Kidney (tissue), 14 donors: ENCODE results near the gene ATP6V0A4. TPM values are rescaled to one million over a fixed set of nuclear protein-coding genes. Genes with fewer than 3 reads are reported as not detected.
"Not testable (repeated sequence)": the region's sequence is repeated elsewhere in the genome, so short reads cannot be mapped to it uniquely, and the experiment has no call there.

Experiments used
- DNase-seq, 5 donors: peaks; one replicate each; pipeline ENCODE4 v3.0.0-alpha.2; 2013 to 2020
- FAIRE-seq: peaks from 2 replicates; lab custom pipeline; 2012; peaks lifted over from hg19 to GRCh38; lab: Jason Lieb, UNC
- H3K27ac ChIP-seq, 2 donors: one replicate each; pipeline ENCODE4 v1.7.0; 2013; ENCODE audit warnings: low read depth in 2 of 2, low read length in 2 of 2, inconsistent platforms in 1 of 2
- H3K27me3 ChIP-seq: one replicate; pipeline ENCODE4 v1.7.1; 2013; ENCODE audit warnings: low read length, inconsistent platforms; ENCODE audit not compliant: control insufficient read depth, insufficient read depth
- H3K36me3 ChIP-seq, 3 donors: one replicate each; pipeline versions ENCODE4 v1.7.0 to v1.7.1; 2013; ENCODE audit warnings: low read length in 3 of 3, control low read depth in 1 of 3, inconsistent platforms in 1 of 3; ENCODE audit not compliant: insufficient read depth in 3 of 3, control insufficient read depth in 2 of 3
- H3K4me1 ChIP-seq, 3 donors: one replicate each; pipeline versions ENCODE4 v1.7.0 to v1.7.1; 2013; ENCODE audit warnings: low read length in 3 of 3, inconsistent platforms in 1 of 3, low read depth in 1 of 3; ENCODE audit not compliant: control insufficient read depth in 2 of 3, insufficient read depth in 2 of 3
- H3K4me3 ChIP-seq, 3 donors: one replicate each; pipeline versions ENCODE4 v1.7.0 to v1.8.1; 2013; ENCODE audit warnings: low read length in 3 of 3, control low read depth in 1 of 3, inconsistent platforms in 1 of 3
- H3K9ac ChIP-seq, 3 donors: one replicate each; pipeline versions ENCODE4 v1.7.0 to v1.7.1; 2013; ENCODE audit warnings: low read length in 3 of 3, control low read depth in 1 of 3, inconsistent platforms in 1 of 3
- H3K9me3 ChIP-seq, 3 donors: one replicate each; pipeline versions ENCODE4 v1.7.0 to v1.7.1; 2013; ENCODE audit warnings: low read length in 3 of 3, control low read depth in 1 of 3, inconsistent platforms in 1 of 3; ENCODE audit not compliant: control insufficient read depth in 2 of 3, insufficient read depth in 1 of 3
- intact Hi-C: fragments of 100-400 bp; cut with DNase I; formaldehyde crosslinking; loops from one replicate; pipeline ENCODE4 v1.11.1; 2022
- polyA plus RNA-seq: library from polyadenylated mRNA; stranded (reverse); fragments of 350-450 nt; fragmentation: Illumina TruSeq; extraction: RNeasy Lipid Tissue Mini Kit (QIAGEN cat#74804); gene quantifications from one replicate; pipeline ENCODE4 v1.2.3, GENCODE V29; 2014; ENCODE audit warnings: low read depth, low replicate concordance; ENCODE audit not compliant: insufficient read depth
- total RNA-seq: library from RNA; stranded (reverse); fragmentation: NEBNext Ultra II Directional; extraction: Animal tissue kit (Norgen Biotek cat#: 25700); gene quantifications from one replicate; pipeline ENCODE4 v1.2.1, GENCODE V29; 2021
- TF ChIP-seq, protein P1 (sequence below): IDR thresholded peaks from 3 replicates; pipeline ENCODE4 v1.5.1; 2012; ENCODE audit warnings: mild to moderate bottlenecking, moderate library complexity, borderline replicate concordance; ENCODE audit not compliant: insufficient read depth; ENCODE audit errors: extremely low read depth
- donor health status: control.
- donor health status: control.
- donor health status: control.
- donor health status: control.
- donor health status: control.
- donor health status: DM: yes; HTN: yes; CAD: no.
- donor health status: Normal renal cell carcinoma (clear cell type).

The ATP6V0A4 gene
- total and polyA plus RNA-seq, 2 donors from 2014 or later, result 30.5 to 140 TPM

GRCh38 chr7:138735399-138735798, 62.6 kb downstream of the ATP6V0A4 start:
- TF ChIP-seq, protein P1, sequence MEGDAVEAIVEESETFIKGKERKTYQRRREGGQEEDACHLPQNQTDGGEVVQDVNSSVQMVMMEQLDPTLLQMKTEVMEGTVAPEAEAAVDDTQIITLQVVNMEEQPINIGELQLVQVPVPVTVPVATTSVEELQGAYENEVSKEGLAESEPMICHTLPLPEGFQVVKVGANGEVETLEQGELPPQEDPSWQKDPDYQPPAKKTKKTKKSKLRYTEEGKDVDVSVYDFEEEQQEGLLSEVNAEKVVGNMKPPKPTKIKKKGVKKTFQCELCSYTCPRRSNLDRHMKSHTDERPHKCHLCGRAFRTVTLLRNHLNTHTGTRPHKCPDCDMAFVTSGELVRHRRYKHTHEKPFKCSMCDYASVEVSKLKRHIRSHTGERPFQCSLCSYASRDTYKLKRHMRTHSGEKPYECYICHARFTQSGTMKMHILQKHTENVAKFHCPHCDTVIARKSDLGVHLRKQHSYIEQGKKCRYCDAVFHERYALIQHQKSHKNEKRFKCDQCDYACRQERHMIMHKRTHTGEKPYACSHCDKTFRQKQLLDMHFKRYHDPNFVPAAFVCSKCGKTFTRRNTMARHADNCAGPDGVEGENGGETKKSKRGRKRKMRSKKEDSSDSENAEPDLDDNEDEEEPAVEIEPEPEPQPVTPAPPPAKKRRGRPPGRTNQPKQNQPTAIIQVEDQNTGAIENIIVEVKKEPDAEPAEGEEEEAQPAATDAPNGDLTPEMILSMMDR, result no peak
- H3K4me1 ChIP-seq, result no peaks in the 10 kb centered on the region
- FAIRE-seq (no peak), DNase-seq (peak in 1 of 5 donors; percentile 52)
- H3K9ac ChIP-seq, result no peak overlapping the region
- no peaks in the 10 kb centered on the region for H3K27me3 ChIP-seq
- no peaks in the 10 kb centered on the region for H3K9me3 ChIP-seq
- H3K36me3 ChIP-seq, result peaks cover 0 to 7% (median 2%) of the 10 kb centered on the region in 3 donors
- H3K27ac ChIP-seq, result no peak overlapping the region
- intact Hi-C loops, result no loop called here
- no peak overlapping the region for H3K4me3 ChIP-seq

GRCh38 chr7:138731733-138732132, 66.3 kb downstream of the ATP6V0A4 start:
- H3K27me3 ChIP-seq, intact Hi-C loops, H3K4me3 ChIP-seq, H3K27ac ChIP-seq, H3K9me3 ChIP-seq, H3K36me3 ChIP-seq, FAIRE-seq, H3K4me1 ChIP-seq, H3K9ac ChIP-seq: not testable (repeated sequence)
- peak in 1 of 5 donors; percentile 15 for DNase-seq

DNA sequence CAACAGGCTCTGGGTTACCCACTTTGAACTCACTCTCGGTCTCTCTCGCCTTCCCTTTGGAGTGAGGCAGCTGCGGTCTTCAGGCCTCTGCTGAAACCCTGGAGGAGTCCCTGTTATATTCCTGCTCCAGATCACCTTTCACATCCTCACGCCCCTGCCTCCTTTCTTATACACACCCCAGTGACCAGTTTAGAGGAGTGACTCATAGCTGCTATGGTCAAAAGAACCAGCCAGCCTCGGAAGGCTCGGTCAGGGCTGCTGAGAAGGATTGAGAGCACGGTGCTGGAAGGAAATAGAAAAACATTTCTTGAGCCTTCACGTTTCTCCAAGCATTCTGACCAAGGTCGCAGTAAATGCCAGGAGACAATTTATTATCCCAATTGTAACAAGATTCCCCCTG, 68.6 kb downstream of the ATP6V0A4 start:
- DNase-seq, result peak in 2 of 5 donors; percentile 15 to 20
- H3K9me3 ChIP-seq, result no peaks in the 10 kb centered on the region
- TF ChIP-seq, protein P1, result no peak
- H3K36me3 ChIP-seq, result peaks cover 0 to 8% (median 4%) of the 10 kb centered on the region in 3 donors
- no peaks in the 10 kb centered on the region for H3K4me1 ChIP-seq
- H3K27me3 ChIP-seq, result no peaks in the 10 kb centered on the region
- FAIRE-seq, result no peak
- H3K27ac ChIP-seq, result no peak overlapping the region
- no peak overlapping the region for H3K9ac ChIP-seq
- no peak overlapping the region for H3K4me3 ChIP-seq
- intact Hi-C loops, result no loop called here

DNA sequence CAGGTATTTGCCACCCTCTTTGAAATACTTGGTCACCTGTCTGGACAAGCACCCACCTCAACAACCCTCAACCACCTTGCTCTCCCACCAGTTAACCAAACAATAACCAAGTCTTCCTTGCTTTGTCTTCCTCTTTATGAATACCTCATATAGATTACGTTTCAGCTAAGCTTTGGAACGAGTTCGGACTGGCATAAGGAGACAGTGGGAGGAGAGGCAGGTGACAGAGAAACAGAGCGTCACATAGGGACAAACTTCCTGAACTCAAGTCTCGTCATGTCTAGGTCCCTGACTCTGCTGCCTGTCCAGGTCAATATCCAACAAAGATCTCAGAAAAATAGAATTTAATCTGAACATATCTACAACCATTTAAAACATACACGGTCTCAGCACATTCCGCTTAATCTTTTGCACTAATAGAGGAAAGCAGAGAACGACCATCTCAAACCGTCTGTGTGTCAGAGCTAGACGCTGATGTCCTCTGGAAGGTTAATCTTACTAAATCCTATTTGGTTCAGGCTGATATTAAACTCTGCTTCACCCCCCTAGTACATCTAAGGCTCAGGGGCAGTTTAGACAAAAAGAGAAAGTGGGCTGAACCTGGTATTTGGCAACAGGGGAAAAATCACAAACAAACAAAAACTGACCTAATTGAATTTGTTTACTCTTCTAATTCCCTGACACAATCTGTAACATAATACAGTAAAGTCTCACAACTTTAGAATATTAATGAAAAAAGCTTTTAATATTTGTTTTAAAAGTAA, 70.5 kb downstream of the ATP6V0A4 start:
- intact Hi-C loops, result no loop called here
- Histone ChIP-seq H3K4me3 (no peak overlapping the region), H3K4me1 (no peaks in the 10 kb centered on the region), H3K27me3 (no peaks in the 10 kb centered on the region), H3K27ac (no peak overlapping the region), H3K9ac (no peak overlapping the region), H3K9me3 (no peaks in the 10 kb centered on the region), H3K36me3 (peaks cover 0 to 8% (median 4%) of the 10 kb centered on the region in 3 donors)
- TF ChIP-seq, protein P1, result no peak
- DNase-seq, result no peak
- FAIRE-seq, result no peak
